RWPE1 (cell line): Measurements from ENCODE around the gene SIMC1.
"Not testable (repeated sequence)": the region's sequence is repeated elsewhere in the genome, so short reads cannot be mapped to it uniquely, and the experiment has no call there.

Source experiments
- CTCF ChIA-PET: fragments of 350-600 bp; sonication (Branson Sonifier 250); formaldehyde crosslinking; extraction: SDS; loops from one replicate; lab custom pipeline; 2021; lab: Yijun Ruan, JAX
- POLR2A ChIA-PET: fragments of 400-600 bp; formaldehyde crosslinking; extraction: SDS; loops from one replicate; lab custom pipeline; 2020; ENCODE audit warnings: antibody characterized with exemption; ENCODE audit not compliant: low non-redundant PET; lab: Yijun Ruan, JAX
- DNase-seq: peaks from one replicate; pipeline ENCODE4 v3.0.0; 2012; ENCODE audit warnings: low spot score
- H3K27ac ChIP-seq: fragments of 450-650 bp; 2 replicates; pipeline ENCODE4 v1.5.1; 2017
- CTCF ChIP-seq: fragments of 450-650 bp; conservative IDR thresholded peaks from 2 replicates; pipeline ENCODE4 v1.5.1; 2017; ENCODE audit warnings: low read depth, mild to moderate bottlenecking

Gene SIMC1

GRCh38 chr5:176290057-176290840 lies 52.0 kb downstream of the SIMC1 start:
- POLR2A ChIA-PET, H3K27ac ChIP-seq, DNase-seq: not testable (repeated sequence)
- CTCF ChIA-PET: interaction anchor here (0.6 kb wide), 3 partner anchors 127 to 563 kb away, joined by 3 to 4 read pairs (median 3); no protein-coding TSS in a partner anchor

GRCh38 chr5:176305356-176305755 lies 67.1 kb downstream of the SIMC1 start:
- POLR2A ChIA-PET: not testable (repeated sequence)

GRCh38 chr5:176317534-176318374 lies 79.5 kb downstream of the SIMC1 start:
- POLR2A ChIA-PET: no interaction called here
- TF ChIP-seq CTCF: no peak
- CTCF ChIA-PET: no interaction called here
- no peak for DNase-seq
- no peak overlapping the region for H3K27ac ChIP-seq

More at GRCh38 chr5:176305356-176305755, 67.1 kb downstream of the SIMC1 start:
- CTCF ChIA-PET, DNase-seq, H3K27ac ChIP-seq: not testable (repeated sequence)

- peak; percentile 20 for DNase-seq
- ChIA-PET CTCF (interaction anchor here (0.5 to 1.0 kb wide), 7 partner anchors 10 to 1773 kb away, joined by 3 to 5 read pairs (median 3); no protein-coding TSS in a partner anchor), POLR2A (no interaction called here)
- H3K27ac ChIP-seq: no peak overlapping the region
- peak; percentile 27; the same call in 1 of the 2 replicates for TF ChIP-seq CTCF
Observed at GRCh38 chr5:176319827-176320554, 81.8 kb downstream of the SIMC1 start.

GRCh38 chr5:176320577-176320976 lies 82.4 kb downstream of the SIMC1 start:
- POLR2A ChIA-PET: no interaction called here
- CTCF ChIA-PET: interaction anchor here (0.5 to 1.0 kb wide), 5 partner anchors 10 to 1773 kb away, joined by 3 to 5 read pairs (median 3); no protein-coding TSS in a partner anchor
- TF ChIP-seq CTCF: no peak

GRCh38 chr5:176334031-176334770 lies 96.0 kb downstream of the SIMC1 start:
- POLR2A ChIA-PET: interaction anchor here (0.5 kb wide), 1 partner anchor 28 kb away, joined by 3 read pairs; no protein-coding TSS in a partner anchor
- DNase-seq: peak; percentile 13
- CTCF ChIA-PET: interaction anchor here (0.6 kb wide), 2 partner anchors 8 to 603 kb away, joined by 3 to 8 read pairs; no protein-coding TSS in a partner anchor
- H3K27ac ChIP-seq: no peak overlapping the region
- no peak for TF ChIP-seq CTCF

More at GRCh38 chr5:176320577-176320976, 82.4 kb downstream of the SIMC1 start:
- no peak for DNase-seq
- no peak overlapping the region for H3K27ac ChIP-seq
